Stimulated activated CD8-positive, alpha-beta memory T cell treated with anti-CD3 and anti-CD28 coated beads, Interleukin-4, amount 100 ng/mL, for 4 hours (primary cell): ENCODE measurements around the gene SNAP23.
"Not testable (repeated sequence)": the region's sequence is repeated elsewhere in the genome, so short reads cannot be mapped to it uniquely, and the experiment has no call there.

Experiments
- DNase-seq, 2 donors: peaks; one replicate each; pipeline ENCODE4 v3.0.0-alpha.2; 2020; ENCODE audit warnings: low read depth in 2 of 2, low spot score in 1 of 2

Gene SNAP23

DNA sequence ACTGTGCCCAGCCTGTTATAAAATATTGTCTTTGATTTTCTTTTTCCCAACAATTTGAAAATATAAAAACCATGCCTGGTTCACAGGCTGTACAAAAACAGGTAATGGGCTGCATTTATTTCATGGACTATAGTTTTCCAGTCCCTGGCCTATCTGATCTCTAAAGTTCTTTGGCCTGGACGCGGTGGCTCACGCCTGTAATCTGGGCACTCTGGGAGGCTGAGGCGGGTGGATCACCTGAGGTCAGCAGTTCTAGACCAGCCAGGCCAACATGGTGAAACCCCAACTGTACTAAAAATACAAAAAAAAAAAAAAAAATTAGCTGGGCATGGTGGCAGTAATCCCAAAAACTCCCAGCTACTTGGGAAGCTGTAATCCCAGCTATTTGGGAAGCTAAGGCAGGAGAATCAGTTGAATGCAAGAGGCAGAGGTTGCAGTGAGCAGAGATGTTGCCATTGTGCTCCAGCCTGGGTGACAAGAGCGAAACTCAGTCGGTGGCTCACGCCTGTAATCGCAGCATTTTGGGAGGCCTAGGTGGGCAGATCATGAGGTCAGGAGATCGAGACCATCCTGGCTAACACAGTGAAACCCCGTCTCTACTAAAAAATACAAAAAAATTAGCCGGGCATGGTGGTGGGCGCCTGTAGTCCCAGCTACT, 61.2 kb downstream of the SNAP23 start:
- not testable (repeated sequence) for DNase-seq

DNA sequence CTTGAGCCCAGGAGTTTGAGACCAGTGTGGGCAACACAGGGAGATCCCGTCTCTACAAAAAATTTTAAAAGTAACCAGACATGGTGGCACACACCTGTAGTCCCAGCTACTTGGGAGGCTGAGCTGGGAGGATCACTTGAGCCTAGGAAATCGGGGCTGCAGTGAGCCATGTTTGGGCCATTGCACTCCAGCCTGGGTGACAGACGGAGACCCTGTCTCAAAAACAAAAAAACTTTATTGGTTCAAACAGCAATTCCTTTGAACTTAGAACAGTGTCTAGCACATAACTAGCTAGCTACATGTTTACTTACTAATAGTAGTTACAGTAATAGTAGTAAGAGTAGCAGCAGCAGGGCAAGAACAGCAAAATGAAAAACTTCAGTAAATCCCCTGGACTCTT, 63.3 kb downstream of the SNAP23 start:
- DNase-seq: no peak

DNA sequence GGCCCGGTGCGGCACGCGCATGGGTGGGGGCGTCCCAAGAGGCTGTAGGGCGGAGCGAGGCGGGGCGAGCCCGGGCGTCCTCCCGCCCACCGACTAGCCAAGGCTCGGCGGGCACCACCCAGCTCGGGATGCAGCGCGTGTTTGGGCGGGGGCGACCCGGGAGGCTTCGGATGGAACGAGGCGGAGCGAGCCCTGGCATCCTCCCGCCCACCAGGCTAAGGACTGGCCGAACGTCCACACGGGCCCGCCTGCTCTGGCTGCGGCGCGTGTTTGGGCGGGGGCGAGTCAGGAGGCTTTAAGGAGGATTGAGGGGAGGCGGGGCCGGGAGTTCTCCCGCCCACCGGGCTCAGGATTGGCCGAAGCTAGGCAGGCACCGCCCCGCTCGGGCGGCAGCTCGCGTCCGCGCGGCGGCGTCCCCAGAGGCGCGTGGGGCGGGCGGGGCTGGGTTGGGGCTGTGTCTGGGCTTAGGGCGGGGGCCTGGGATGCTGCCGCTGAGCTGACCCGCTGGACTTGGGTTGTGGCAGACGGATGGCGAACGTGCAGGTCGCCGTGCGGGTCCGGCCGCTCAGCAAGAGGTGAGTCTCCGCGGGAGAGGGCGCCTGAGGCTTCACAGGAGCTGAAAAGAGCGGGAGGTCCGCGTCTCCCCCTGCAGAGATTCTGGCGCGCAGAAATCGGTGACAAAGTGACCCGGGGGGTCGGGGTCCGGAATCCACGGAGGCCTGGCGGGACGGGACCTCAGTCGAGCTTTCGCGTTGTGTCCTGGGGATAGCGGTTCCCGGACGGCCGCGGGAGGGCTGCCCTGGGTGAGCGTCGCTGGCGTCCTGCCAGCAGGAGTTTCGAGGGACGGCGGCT, 80.0 kb downstream of the SNAP23 start, which contains the start of gene STARD9:
TSS of gene STARD9 (plus strand) at position 419 of the 852 bp plus-strand sequence. CDS start at position 529, 110 bp downstream.
- DNase-seq: peak; percentile 83 to 91

DNA sequence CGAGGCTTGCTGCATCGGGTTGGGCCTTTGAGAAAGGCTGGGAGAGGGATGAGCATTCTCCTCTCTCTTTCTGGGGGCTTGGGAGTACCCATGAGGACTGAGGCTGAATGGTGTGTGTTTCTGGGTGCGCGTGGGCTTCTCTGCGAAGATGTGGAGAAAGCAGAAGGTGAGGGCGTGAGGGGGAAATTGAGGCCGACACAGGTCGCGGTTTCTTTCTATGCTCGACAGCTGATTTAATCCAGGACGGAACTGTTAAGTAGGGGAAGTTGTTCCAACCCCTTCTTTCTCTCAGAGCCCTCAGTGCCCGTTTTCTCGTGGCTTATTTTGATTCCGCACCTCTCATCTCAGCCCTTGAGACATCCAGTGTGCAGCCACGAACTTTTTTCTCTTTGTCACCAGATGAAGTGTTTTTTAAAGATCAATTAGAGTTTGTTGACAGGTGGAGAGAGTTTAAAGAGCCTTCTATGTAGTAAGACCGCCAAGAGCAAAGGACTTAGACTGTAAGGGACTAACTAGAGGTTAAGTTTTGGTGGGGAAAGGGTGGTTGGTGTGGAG, 80.7 kb downstream of the SNAP23 start:
- DNase-seq: no peak

DNA sequence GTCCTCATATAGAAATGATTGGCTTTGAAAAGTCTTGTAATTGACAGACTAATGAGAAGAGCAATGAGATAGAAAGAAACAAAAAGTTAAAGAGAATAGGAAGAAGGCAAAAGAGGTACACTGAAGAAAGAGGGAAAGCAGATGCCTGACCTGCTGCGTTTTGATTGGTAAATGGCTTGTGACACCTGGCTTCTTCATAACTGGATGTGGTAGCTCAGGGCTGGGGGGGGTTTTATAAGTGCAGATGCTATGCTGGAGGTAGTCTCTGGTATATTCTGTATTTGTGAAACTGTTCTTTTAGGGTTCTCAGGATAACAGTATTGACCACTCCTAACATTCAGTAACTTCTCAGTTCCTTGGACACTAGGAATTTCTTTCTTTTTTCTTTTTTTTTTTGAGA, 81.3 kb downstream of the SNAP23 start:
- no peak for DNase-seq

DNA sequence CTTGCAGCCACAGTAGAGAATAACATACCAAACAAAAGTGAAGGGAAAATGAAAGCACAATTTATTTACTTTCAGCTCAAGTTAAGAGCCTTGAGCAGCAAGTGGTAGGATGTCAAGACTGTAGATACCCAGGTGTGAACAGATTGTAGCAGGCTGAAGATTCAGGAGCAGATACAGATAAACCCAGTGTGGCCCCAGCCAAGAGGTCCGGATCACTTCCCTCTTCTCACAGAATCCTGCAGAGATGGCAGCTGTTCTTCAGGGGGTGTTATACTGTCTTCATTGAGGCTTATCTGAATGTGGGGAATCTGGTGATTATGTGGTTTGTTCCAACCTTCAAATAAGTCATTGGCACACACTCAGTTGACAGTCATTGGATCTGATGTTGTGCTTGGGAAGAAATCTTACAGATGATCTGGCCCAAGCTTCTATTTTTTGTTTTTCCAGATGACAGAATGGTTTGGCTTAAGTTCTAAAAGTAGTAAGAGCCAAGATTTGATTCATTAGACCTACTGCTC, 82.1 kb downstream of the SNAP23 start:
- DNase-seq: no peak

DNA sequence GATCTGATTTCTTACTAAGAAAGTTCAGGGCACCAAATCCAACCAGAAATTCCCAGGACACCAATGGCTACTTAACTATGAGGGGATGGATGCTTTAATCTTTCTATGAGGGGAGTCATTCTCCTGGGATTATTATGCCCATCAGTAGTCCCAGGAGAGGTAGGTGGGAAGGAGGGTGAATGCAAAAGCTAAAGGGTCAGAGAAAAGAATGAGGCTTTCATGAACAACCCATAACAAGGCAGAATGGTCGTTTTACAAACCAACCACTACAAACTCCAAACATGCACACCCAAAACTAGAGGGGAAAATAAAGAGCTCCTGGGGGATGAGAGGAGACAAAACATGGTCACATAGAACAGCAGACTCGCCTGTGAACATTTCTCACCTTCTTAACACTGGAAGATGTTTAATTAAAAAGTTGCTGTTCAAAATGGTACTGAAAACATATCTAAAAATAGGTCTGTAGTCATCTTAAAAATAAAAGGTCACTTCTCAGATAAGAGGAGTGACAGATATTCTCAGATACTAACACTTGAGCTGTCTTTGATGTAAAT, 83.6 kb downstream of the SNAP23 start:
- no peak for DNase-seq

DNA sequence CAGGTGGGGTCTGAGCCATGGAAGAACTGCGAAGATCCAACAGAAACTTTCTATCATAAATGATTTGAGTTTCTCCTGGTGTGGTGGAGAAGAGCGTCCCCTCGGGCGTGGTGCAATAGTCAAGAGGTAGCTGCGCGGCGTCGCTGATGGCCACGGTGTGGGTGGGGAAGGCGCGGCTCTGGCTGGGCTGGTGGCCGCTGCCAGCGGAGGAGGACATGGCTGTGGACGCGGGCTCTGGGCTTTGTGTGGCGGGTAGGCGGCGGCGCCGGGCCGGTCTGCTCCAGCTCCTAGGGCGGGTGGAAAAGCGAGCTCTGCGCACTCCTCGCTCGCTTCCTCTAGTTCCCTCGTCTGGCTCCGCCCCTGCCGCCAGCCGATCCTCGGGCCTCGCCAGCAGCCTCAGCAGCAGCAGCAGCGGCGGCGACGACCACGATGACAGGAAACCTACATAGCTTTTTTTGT, 85.9 kb downstream of the SNAP23 start:
- DNase-seq: peak; percentile 37 to 48
